CD14-positive monocyte (primary cell): ENCODE measurements around the gene GATC. TPM values are rescaled to one million over a fixed set of nuclear protein-coding genes. Genes with fewer than 3 reads are reported as not detected.
"Not testable (repeated sequence)": the region's sequence is repeated elsewhere in the genome, so short reads cannot be mapped to it uniquely, and the experiment has no call there.

Source experiments
- DNase-seq, 3 donors: peaks; one replicate each; pipeline ENCODE4 v3.0.0-alpha.2; 2011 to 2022
- H2AFZ ChIP-seq: 2 replicates; pipeline ENCODE4 v1.6.0; 2012; ENCODE audit warnings: mild to moderate bottlenecking, low read depth, low read length, inconsistent platforms; ENCODE audit not compliant: insufficient read depth, poor library complexity, severe bottlenecking
- H3K27ac ChIP-seq, 2 donors: 1 replicate in 1 of 2; 2 replicates in 1 of 2; pipeline ENCODE4 v1.5.1; 2012 to 2013; ENCODE audit warnings: low read length in 2 of 2, control low read depth in 1 of 2, inconsistent platforms in 1 of 2, low read depth in 1 of 2, mild to moderate bottlenecking in 1 of 2
- H3K27me3 ChIP-seq, 2 donors: one replicate each; pipeline versions ENCODE4 v1.6.0 to v1.6.1; 2011 to 2013; ENCODE audit warnings: low read length in 2 of 2; ENCODE audit not compliant: control insufficient read depth in 2 of 2, insufficient read depth in 2 of 2
- H3K36me3 ChIP-seq, 2 donors: replicated peaks in 1 of 2; 1 replicate in 1 of 2; 2 replicates in 1 of 2; pipeline versions ENCODE4 v1.5.1 to v1.6.1; 2012 to 2013; ENCODE audit warnings: low read length in 2 of 2, control low read depth in 1 of 2, inconsistent platforms in 1 of 2, mild to moderate bottlenecking in 1 of 2; ENCODE audit not compliant: insufficient read depth in 2 of 2, control insufficient read depth in 1 of 2
- H3K4me1 ChIP-seq, 2 donors: 1 replicate in 1 of 2; 2 replicates in 1 of 2; pipeline versions ENCODE4 v1.5.1 to v1.6.1; 2012 to 2013; ENCODE audit warnings: low read length in 2 of 2, control low read depth in 1 of 2, inconsistent platforms in 1 of 2, mild to moderate bottlenecking in 1 of 2, moderate library complexity in 1 of 2; ENCODE audit not compliant: insufficient read depth in 2 of 2, control insufficient read depth in 1 of 2
- H3K4me2 ChIP-seq: replicated peaks from 2 replicates; pipeline ENCODE3; 2012; ENCODE audit warnings: low read length, moderate library complexity, mild to moderate bottlenecking; ENCODE audit not compliant: poor library complexity, severe bottlenecking; ENCODE audit errors: extremely low read depth
- H3K4me3 ChIP-seq, 3 experiments: fragments of 200-600 bp in 1 of 3; sonication (generic) in 1 of 3; replicated peaks in 1 of 3; 1 replicate in 2 of 3; 2 replicates in 1 of 3; pipeline ENCODE4 v1.5.1; 2011 to 2013; ENCODE audit warnings: low read length in 3 of 3, mild to moderate bottlenecking in 3 of 3, control low read depth in 2 of 3, low read depth in 2 of 3, inconsistent platforms in 1 of 3, moderate library complexity in 1 of 3
- H3K79me2 ChIP-seq: 2 replicates; pipeline ENCODE4 v1.6.0; 2012; ENCODE audit warnings: mild to moderate bottlenecking, control low read depth, inconsistent platforms, low read length, moderate library complexity; ENCODE audit not compliant: insufficient read depth
- H3K9ac ChIP-seq: 2 replicates; pipeline ENCODE4 v1.6.0; 2017; ENCODE audit warnings: low read length, mild to moderate bottlenecking; ENCODE audit not compliant: insufficient read depth, poor library complexity, severe bottlenecking
- H3K9me3 ChIP-seq, 2 donors: replicated peaks in 1 of 2; 1 replicate in 1 of 2; 2 replicates in 1 of 2; pipeline versions ENCODE4 v1.5.1 to v1.6.1; 2012 to 2013; ENCODE audit warnings: low read length in 2 of 2, control low read depth in 1 of 2; ENCODE audit not compliant: control insufficient read depth in 1 of 2, insufficient read depth in 1 of 2
- H4K20me1 ChIP-seq: 2 replicates; pipeline ENCODE4 v1.6.0; 2012; ENCODE audit warnings: mild to moderate bottlenecking, low read length, control low read depth, moderate library complexity; ENCODE audit not compliant: insufficient read depth
- H3K27ac Mint-ChIP-seq, 7 donors: one replicate each; pipeline ENCODE4 v1.8.0; 2020; ENCODE audit warnings: mild to moderate bottlenecking in 7 of 7, mixed read lengths in 7 of 7, moderate library complexity in 6 of 7, inconsistent platforms in 2 of 7
- H3K27me3 Mint-ChIP-seq, 3 donors: one replicate each; pipeline ENCODE4 v1.8.0; 2021 to 2022; ENCODE audit warnings: low read depth in 3 of 3, mild to moderate bottlenecking in 3 of 3, mixed read lengths in 3 of 3, moderate library complexity in 3 of 3, inconsistent platforms in 1 of 3
- H3K36me3 Mint-ChIP-seq, 2 donors: one replicate each; pipeline ENCODE4 v1.8.0; 2020; ENCODE audit warnings: mixed read lengths in 2 of 2, inconsistent platforms in 1 of 2, mild to moderate bottlenecking in 1 of 2
- H3K4me1 Mint-ChIP-seq: one replicate; pipeline ENCODE4 v1.8.0; 2020; ENCODE audit warnings: mild to moderate bottlenecking, mixed read lengths
- H3K4me3 Mint-ChIP-seq, 2 donors: one replicate each; pipeline ENCODE4 v1.8.0; 2020; ENCODE audit warnings: mild to moderate bottlenecking in 2 of 2, mixed read lengths in 2 of 2, moderate library complexity in 1 of 2
- H3K9me3 Mint-ChIP-seq, 7 donors: one replicate each; pipeline ENCODE4 v1.8.0; 2020 to 2022; ENCODE audit warnings: mixed read lengths in 7 of 7, mild to moderate bottlenecking in 6 of 7, moderate library complexity in 6 of 7, inconsistent platforms in 2 of 7
- CTCF ChIP-seq: fragments of 200-600 bp; IDR thresholded peaks from one replicate; pipeline ENCODE4 v1.8.0; 2022; ENCODE audit warnings: antibody characterized with exemption, mild to moderate bottlenecking
- WGBS: methylation state at CpG from one replicate; pipeline ENCODE4 v1.1.5; 2013; ENCODE audit warnings: missing lambda C conversion rate; ENCODE audit not compliant: insufficient coverage; 5-methylcytosine and 5-hydroxymethylcytosine counted together
- intact Hi-C, 2 donors: fragments of 100-400 bp; cut with micrococcal nuclease; formaldehyde crosslinking; loops; one replicate each; pipeline versions ENCODE4 v1.15.0 to v1.15.1; 2023
- polyA plus RNA-seq, 3 donors: library from polyadenylated mRNA; depleted of rRNA in 1 of 3; unstranded in 2 of 3; stranded (reverse) in 1 of 3; fragments of 300-500 nt in 2 of 3; fragments of >200 nt in 1 of 3; fragmentation: Illumina TruSeq in 2 of 3; gene quantifications; 1 replicate in 2 of 3; 2 replicates in 1 of 3; pipeline ENCODE4 v1.2.3, GENCODE V29; 2012 to 2021

The GATC gene
- polyA plus RNA-seq, 3 donors: 10.7 to 13.8 (median 11.3) TPM

- Mint-ChIP-seq H3K4me3 (no peak overlapping the region), H3K36me3 (peaks cover 0 to 4% of the 10 kb centered on the region in 2 donors), H3K27me3 (peaks cover 0 to 1% (median 1%) of the 10 kb centered on the region in 3 donors), H3K9me3 (no peaks in the 10 kb centered on the region), H3K4me1 (peaks cover 13% of the 10 kb centered on the region), H3K27ac (no peak overlapping the region)
- no peaks in the 10 kb centered on the region for H3K27me3 ChIP-seq
- TF ChIP-seq CTCF: no peak
- no peak overlapping the region for H3K4me3 ChIP-seq
- intact Hi-C loops: no loop called here
- no peaks in the 10 kb centered on the region for H3K79me2 ChIP-seq
- H3K4me2 ChIP-seq: no peak overlapping the region
- WGBS: 100% methylated on average over 1 of the region's 7 CpGs
- no peaks in the 10 kb centered on the region for H3K36me3 ChIP-seq
- no peak overlapping the region for H3K27ac ChIP-seq
- no peaks in the 10 kb centered on the region for H4K20me1 ChIP-seq
- DNase-seq: no peak
- H3K9ac ChIP-seq: no peak overlapping the region
- no peaks in the 10 kb centered on the region for H3K9me3 ChIP-seq
- H3K4me1 ChIP-seq: peaks cover 0 to 2% of the 10 kb centered on the region in 2 donors
- no peak overlapping the region for H2AFZ ChIP-seq
Observed at GRCh38 chr12:120485961-120486881, 40.0 kb downstream of the GATC start.

- H3K9me3 ChIP-seq, H4K20me1 ChIP-seq, intact Hi-C loops, H3K27me3 ChIP-seq, H3K36me3 ChIP-seq, H3K9ac ChIP-seq, H2AFZ ChIP-seq, H3K4me3 Mint-ChIP-seq, H3K27ac ChIP-seq, H3K79me2 ChIP-seq, H3K4me3 ChIP-seq, DNase-seq, H3K4me1 ChIP-seq, H3K4me2 ChIP-seq, H3K9me3 Mint-ChIP-seq, H3K27ac Mint-ChIP-seq, H3K27me3 Mint-ChIP-seq, H3K36me3 Mint-ChIP-seq: not testable (repeated sequence)
- peaks cover 13% of the 10 kb centered on the region for H3K4me1 Mint-ChIP-seq
- WGBS: 95% methylated on average over 4 of the region's 7 CpGs
Observed at GRCh38 chr12:120487552-120487951, 41.3 kb downstream of the GATC start.
